Fibroblast of villous mesenchyme (primary cell): ENCODE measurements around the gene SLX9. TPM values are rescaled to one million over a fixed set of nuclear protein-coding genes. Genes with fewer than 3 reads are reported as not detected.

Source experiments
- DNase-seq: peaks from one replicate; pipeline ENCODE4 v3.0.0-alpha.2; 2010; ENCODE audit warnings: low read depth
- H3K4me3 ChIP-seq: 2 replicates; pipeline ENCODE4 v1.5.1; 2011; ENCODE audit warnings: low read depth, mild to moderate bottlenecking, low read length
- CTCF ChIP-seq: IDR thresholded peaks from 2 replicates; pipeline ENCODE4 v1.5.1; 2012; ENCODE audit warnings: low read depth, mild to moderate bottlenecking, low read length; ENCODE audit not compliant: insufficient read depth
- total RNA-seq: library from RNA; depleted of rRNA; stranded (reverse); fragments of >200 nt; gene quantifications from 2 replicates; pipeline ENCODE4 v1.2.3, GENCODE V29; 2012

SLX9 gene
- total RNA-seq, 1 donor = 12.1 TPM

GRCh38 chr21:44898011-44898488 lies 41.8 kb upstream of the SLX9 start:
- DNase-seq = no peak
- H3K4me3 ChIP-seq = no peak overlapping the region
- no peak for TF ChIP-seq CTCF

GRCh38 chr21:44898851-44899767 lies 40.7 kb upstream of the SLX9 start:
- no peak for DNase-seq
- TF ChIP-seq CTCF = no peak
- H3K4me3 ChIP-seq = no peak overlapping the region

GRCh38 chr21:44899768-44900558 lies 39.9 kb upstream of the SLX9 start:
- DNase-seq = no peak
- H3K4me3 ChIP-seq = no peak overlapping the region
- no peak for TF ChIP-seq CTCF

GRCh38 chr21:44900559-44901251 lies 39.1 kb upstream of the SLX9 start:
- no peak for DNase-seq
- no peak overlapping the region for H3K4me3 ChIP-seq
- no peak for TF ChIP-seq CTCF

- H3K4me3 ChIP-seq = no peak overlapping the region
- DNase-seq = no peak
- no peak for TF ChIP-seq CTCF
Measured at GRCh38 chr21:44901391-44902074, 38.3 kb upstream of the SLX9 start.
